ENCODE measurements around the gene RTTN.

Gene RTTN

GRCh38 chr18:70172225-70172624 lies 33.3 kb downstream of the RTTN start:
- no peak for DNase-seq (ENCODE audit: low read depth)
- no peak overlapping the region for H3K4me3 ChIP-seq (ENCODE audit: low read depth, low read length)
- peak; percentile 51 for TF ChIP-seq CTCF (IDR thresholded peaks at IDR 0.05; ENCODE audit: control insufficient read depth, extremely low read depth, insufficient read depth)

- no peak overlapping the region for H3K4me3 ChIP-seq (ENCODE audit: low read depth, low read length)
- no peak for TF ChIP-seq CTCF (IDR thresholded peaks at IDR 0.05; ENCODE audit: control insufficient read depth, extremely low read depth, insufficient read depth)
- no peak for DNase-seq (ENCODE audit: low read depth)
These were observed 35.7 kb downstream of the RTTN start for GRCh38 chr18:70169747-70170146.

- H3K4me3 ChIP-seq (ENCODE audit: low read depth, low read length), result no peak overlapping the region
- no peak for TF ChIP-seq CTCF (IDR thresholded peaks at IDR 0.05; ENCODE audit: control insufficient read depth, extremely low read depth, insufficient read depth)
- DNase-seq (ENCODE audit: low read depth), result no peak
These were observed 38.8 kb downstream of the RTTN start for GRCh38 chr18:70166668-70167067.

- DNase-seq (ENCODE audit: low read depth), result no peak
- TF ChIP-seq CTCF (IDR thresholded peaks at IDR 0.05; ENCODE audit: control insufficient read depth, extremely low read depth, insufficient read depth), result no peak
- no peak overlapping the region for H3K4me3 ChIP-seq (ENCODE audit: low read depth, low read length)
These were observed 39.6 kb downstream of the RTTN start for GRCh38 chr18:70165936-70166335.

- no peak overlapping the region for H3K4me3 ChIP-seq (ENCODE audit: low read depth, low read length)
- no peak for DNase-seq (ENCODE audit: low read depth)
- TF ChIP-seq CTCF (IDR thresholded peaks at IDR 0.05; ENCODE audit: control insufficient read depth, extremely low read depth, insufficient read depth), result no peak
These were observed 45.3 kb downstream of the RTTN start for GRCh38 chr18:70160073-70160678.

- H3K4me3 ChIP-seq (ENCODE audit: low read depth, low read length), result no peak overlapping the region
- TF ChIP-seq CTCF (IDR thresholded peaks at IDR 0.05; ENCODE audit: control insufficient read depth, extremely low read depth, insufficient read depth), result no peak
- DNase-seq (ENCODE audit: low read depth), result no peak
These were observed 46.3 kb downstream of the RTTN start for GRCh38 chr18:70158992-70159717.

GRCh38 chr18:70156886-70157285 lies 48.6 kb downstream of the RTTN start:
- TF ChIP-seq CTCF (IDR thresholded peaks at IDR 0.05; ENCODE audit: control insufficient read depth, extremely low read depth, insufficient read depth), result no peak

More at GRCh38 chr18:70156886-70157285, 48.6 kb downstream of the RTTN start:
- no peak overlapping the region for H3K4me3 ChIP-seq (ENCODE audit: low read depth, low read length)
- DNase-seq (ENCODE audit: low read depth), result no peak
